ENCODE measurements around the gene HOXA10. TPM values are rescaled to one million over a fixed set of nuclear protein-coding genes. Genes with fewer than 3 reads are reported as not detected.

Gene HOXA10
- polyA plus RNA-seq (ENCODE audit: insufficient read length in 4 of 4), result 100 to 1,000 TPM; 144 to 166 (median 157) TPM

- DNase-seq (ENCODE audit: low read depth in 4 of 4, low spot score in 3 of 4), result no peak
Measured at GRCh38 chr7:27173956-27174873, at the start of gene HOXA10. Gene HOXA10, minus strand, starts transcription at chr7:27174320. Its CDS starts 14 bp downstream, at chr7:27174306.

- DNase-seq (ENCODE audit: low read depth in 4 of 4, low spot score in 3 of 4), result no peak
Measured at GRCh38 chr7:27221201-27221797, 47.2 kb upstream of the HOXA10 start.

GRCh38 chr7:27220440-27220955, 46.4 kb upstream of the HOXA10 start:
- DNase-seq (ENCODE audit: low read depth in 4 of 4, low spot score in 3 of 4), result no peak

GRCh38 chr7:27219821-27220220, 45.7 kb upstream of the HOXA10 start:
- DNase-seq (ENCODE audit: low read depth in 4 of 4, low spot score in 3 of 4), result no peak

- no peak for DNase-seq (ENCODE audit: low read depth in 4 of 4, low spot score in 3 of 4)
Measured at GRCh38 chr7:27217951-27218350, 43.8 kb upstream of the HOXA10 start.

GRCh38 chr7:27215356-27215755, 41.2 kb upstream of the HOXA10 start:
- no peak for DNase-seq (ENCODE audit: low read depth in 4 of 4, low spot score in 3 of 4)

GRCh38 chr7:27214239-27214950, 40.3 kb upstream of the HOXA10 start:
- DNase-seq (ENCODE audit: low read depth in 4 of 4, low spot score in 3 of 4), result no peak

- DNase-seq (ENCODE audit: low read depth in 4 of 4, low spot score in 3 of 4), result no peak
Measured at GRCh38 chr7:27213433-27214238, 39.5 kb upstream of the HOXA10 start.

GRCh38 chr7:27212497-27213432, 38.6 kb upstream of the HOXA10 start:
- no peak for DNase-seq (ENCODE audit: low read depth in 4 of 4, low spot score in 3 of 4)

GRCh38 chr7:27211764-27212204, 37.7 kb upstream of the HOXA10 start:
- no peak for DNase-seq (ENCODE audit: low read depth in 4 of 4, low spot score in 3 of 4)

GRCh38 chr7:27211084-27211446, 36.9 kb upstream of the HOXA10 start:
- no peak for DNase-seq (ENCODE audit: low read depth in 4 of 4, low spot score in 3 of 4)

GRCh38 chr7:27210441-27211083, 36.4 kb upstream of the HOXA10 start:
- DNase-seq (ENCODE audit: low read depth in 4 of 4, low spot score in 3 of 4), result no peak

- no peak for DNase-seq (ENCODE audit: low read depth in 4 of 4, low spot score in 3 of 4)
Measured at GRCh38 chr7:27209933-27210440, 35.9 kb upstream of the HOXA10 start.

- DNase-seq (ENCODE audit: low read depth in 4 of 4, low spot score in 3 of 4), result no peak
Measured at GRCh38 chr7:27208998-27209397, 34.9 kb upstream of the HOXA10 start.

GRCh38 chr7:27207348-27207985, 33.3 kb upstream of the HOXA10 start:
- DNase-seq (ENCODE audit: low read depth in 4 of 4, low spot score in 3 of 4), result no peak

GRCh38 chr7:27205325-27206280, 31.5 kb upstream of the HOXA10 start:
- DNase-seq (ENCODE audit: low read depth in 4 of 4, low spot score in 3 of 4), result no peak

- no peak for DNase-seq (ENCODE audit: low read depth in 4 of 4, low spot score in 3 of 4)
Measured at GRCh38 chr7:27204851-27205322, 30.8 kb upstream of the HOXA10 start.

Measured in right renal pelvis (tissue), 4 donors.